NT2/D1 (cell line): ENCODE data around the gene PLBD2.

Source experiments
- SUZ12 ChIP-seq: IDR thresholded peaks from 2 replicates; pipeline ENCODE4 v1.6.1; 2011; ENCODE audit not compliant: insufficient read length, insufficient read depth; ENCODE audit errors: extremely low read depth
- YY1 ChIP-seq: IDR thresholded peaks from 2 replicates; pipeline ENCODE4 v1.6.1; 2011; ENCODE audit not compliant: insufficient read length, insufficient read depth
- ZNF274 ChIP-seq: IDR thresholded peaks from 2 replicates; pipeline ENCODE4 v1.6.1; 2011; ENCODE audit warnings: mild to moderate bottlenecking, low read depth, low read length

GRCh38 chr12:113432986-113433385 is 74.6 kb downstream of the PLBD2 start:
- TF ChIP-seq YY1 (no peak), SUZ12 (no peak), ZNF274 (no peak)
